NCI-H2081 treated with DMSO at 0.1 percent for 48 hours (cell line): ENCODE data around the gene CFAP74.

Experiments used
- DNase-seq: peaks from one replicate; lab custom pipeline; 2025; lab: John Stamatoyannopoulos, UW

CFAP74 gene

GRCh38 chr1:2003541-2004131 lies at the start of gene CFAP74:
Gene CFAP74, minus strand, starts transcription at chr1:2003786. Its CDS starts 12,830 bp downstream, at chr1:1990956.
- DNase-seq = no peak

- no peak for DNase-seq
Observed at GRCh38 chr1:2053217-2053616, 49.6 kb upstream of the CFAP74 start.

- DNase-seq = no peak
Observed at GRCh38 chr1:2052756-2053155, 49.2 kb upstream of the CFAP74 start.

GRCh38 chr1:2052054-2052679 lies 48.6 kb upstream of the CFAP74 start:
- no peak for DNase-seq

GRCh38 chr1:2050793-2051682 lies 47.5 kb upstream of the CFAP74 start:
- DNase-seq = no peak

GRCh38 chr1:2050461-2050792 lies 46.8 kb upstream of the CFAP74 start:
- DNase-seq = no peak

- DNase-seq = peak; percentile 61
Observed at GRCh38 chr1:2049718-2050431, 46.3 kb upstream of the CFAP74 start, which contains the start of gene PRKCZ. Gene PRKCZ, plus strand, starts transcription at chr1:2050411. Its CDS starts 220 bp downstream, at chr1:2050631.

- DNase-seq = no peak
Observed at GRCh38 chr1:2049225-2049717, 45.7 kb upstream of the CFAP74 start.

- DNase-seq = no peak
Observed at GRCh38 chr1:2047749-2048729, 44.5 kb upstream of the CFAP74 start.

- no peak for DNase-seq
Observed at GRCh38 chr1:2046953-2047748, 43.6 kb upstream of the CFAP74 start.

- no peak for DNase-seq
Observed at GRCh38 chr1:2046174-2046917, 42.8 kb upstream of the CFAP74 start.

- DNase-seq = no peak
Observed at GRCh38 chr1:2045468-2046173, 42.0 kb upstream of the CFAP74 start.

- no peak for DNase-seq
Observed at GRCh38 chr1:2044510-2045319, 41.1 kb upstream of the CFAP74 start.

GRCh38 chr1:2043886-2044285 lies 40.3 kb upstream of the CFAP74 start:
- no peak for DNase-seq

GRCh38 chr1:2042830-2043773 lies 39.5 kb upstream of the CFAP74 start:
- no peak for DNase-seq

- no peak for DNase-seq
Observed at GRCh38 chr1:2041887-2042286, 38.3 kb upstream of the CFAP74 start.

- DNase-seq = no peak
Observed at GRCh38 chr1:2041305-2041704, 37.7 kb upstream of the CFAP74 start.
